Stomach smooth muscle (tissue), 2 donors: Measurements from ENCODE around the gene ARL6IP6.
"Not testable (repeated sequence)": the region's sequence is repeated elsewhere in the genome, so short reads cannot be mapped to it uniquely, and the experiment has no call there.

Source experiments
- H3K27ac ChIP-seq: one replicate; pipeline ENCODE4 v1.7.0; 2013; ENCODE audit warnings: mild to moderate bottlenecking, low read length, inconsistent platforms
- H3K27me3 ChIP-seq, 2 donors: one replicate each; pipeline ENCODE4 v1.7.0; 2013; ENCODE audit warnings: low read length in 2 of 2; ENCODE audit not compliant: insufficient read depth in 2 of 2, control insufficient read depth in 1 of 2
- H3K36me3 ChIP-seq, 2 donors: one replicate each; pipeline ENCODE4 v1.7.0; 2013; ENCODE audit warnings: low read length in 2 of 2; ENCODE audit not compliant: control insufficient read depth in 2 of 2, insufficient read depth in 2 of 2
- H3K4me1 ChIP-seq: one replicate; pipeline ENCODE4 v1.7.0; 2013; ENCODE audit warnings: low read length; ENCODE audit not compliant: control insufficient read depth, insufficient read depth
- H3K4me3 ChIP-seq, 2 donors: one replicate each; pipeline ENCODE4 v1.7.0; 2013; ENCODE audit warnings: low read length in 2 of 2
- H3K9ac ChIP-seq, 2 donors: one replicate each; pipeline ENCODE4 v1.7.0; 2013; ENCODE audit warnings: low read length in 2 of 2, mild to moderate bottlenecking in 1 of 2
- H3K9me3 ChIP-seq, 2 donors: one replicate each; pipeline ENCODE4 v1.7.0; 2013; ENCODE audit warnings: low read length in 2 of 2; ENCODE audit not compliant: control insufficient read depth in 2 of 2
- donor health status: healthy.
- donor health status: Pancreatic carcinoma.

Gene ARL6IP6

DNA sequence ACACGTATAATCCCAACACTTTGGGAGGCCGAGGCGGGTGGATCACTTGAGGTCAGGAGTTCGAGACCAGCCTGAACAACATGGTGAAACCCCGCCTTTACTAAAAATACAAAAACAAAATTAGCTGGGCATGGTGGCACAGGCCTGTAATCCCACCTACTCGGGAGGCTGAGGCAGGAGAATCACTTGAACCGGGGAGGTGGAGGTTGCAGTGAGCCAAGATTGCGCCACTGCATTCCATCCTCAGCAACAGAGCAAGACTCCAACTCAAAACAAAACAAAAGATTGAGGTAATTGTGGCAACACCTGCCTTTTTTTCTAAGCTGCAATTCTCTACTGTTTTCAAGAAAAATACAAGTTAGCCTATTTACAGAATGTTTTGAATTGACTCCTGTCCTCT lies 4.2 kb downstream of the ARL6IP6 start:
- not testable (repeated sequence) for H3K27me3 ChIP-seq, H3K9ac ChIP-seq, H3K27ac ChIP-seq, H3K36me3 ChIP-seq, H3K9me3 ChIP-seq, H3K4me3 ChIP-seq, H3K4me1 ChIP-seq

GRCh38 chr2:152723918-152724317 lies 5.5 kb downstream of the ARL6IP6 start:
- peaks cover 0 to 3% of the 10 kb centered on the region in 2 donors for H3K36me3 ChIP-seq
- no peaks in the 10 kb centered on the region for H3K9me3 ChIP-seq
- H3K27me3 ChIP-seq: no peaks in the 10 kb centered on the region
- peaks cover 2% of the 10 kb centered on the region for H3K4me1 ChIP-seq
- no peak overlapping the region for H3K9ac ChIP-seq
- H3K4me3 ChIP-seq: no peak overlapping the region
- no peak overlapping the region for H3K27ac ChIP-seq

GRCh38 chr2:152729844-152730243 lies 11.4 kb downstream of the ARL6IP6 start:
- Histone ChIP-seq H3K9ac (no peak overlapping the region), H3K4me1 (no peaks in the 10 kb centered on the region), H3K27ac (no peak overlapping the region), H3K4me3 (no peak overlapping the region), H3K36me3 (no peaks in the 10 kb centered on the region), H3K9me3 (no peaks in the 10 kb centered on the region), H3K27me3 (no peaks in the 10 kb centered on the region)

- Histone ChIP-seq H3K4me1 (no peaks in the 10 kb centered on the region), H3K27me3 (no peaks in the 10 kb centered on the region), H3K9me3 (no peaks in the 10 kb centered on the region), H3K36me3 (no peaks in the 10 kb centered on the region), H3K9ac (no peak overlapping the region), H3K4me3 (no peak overlapping the region), H3K27ac (no peak overlapping the region)
Observed at GRCh38 chr2:152730591-152731333, 12.3 kb downstream of the ARL6IP6 start.

DNA sequence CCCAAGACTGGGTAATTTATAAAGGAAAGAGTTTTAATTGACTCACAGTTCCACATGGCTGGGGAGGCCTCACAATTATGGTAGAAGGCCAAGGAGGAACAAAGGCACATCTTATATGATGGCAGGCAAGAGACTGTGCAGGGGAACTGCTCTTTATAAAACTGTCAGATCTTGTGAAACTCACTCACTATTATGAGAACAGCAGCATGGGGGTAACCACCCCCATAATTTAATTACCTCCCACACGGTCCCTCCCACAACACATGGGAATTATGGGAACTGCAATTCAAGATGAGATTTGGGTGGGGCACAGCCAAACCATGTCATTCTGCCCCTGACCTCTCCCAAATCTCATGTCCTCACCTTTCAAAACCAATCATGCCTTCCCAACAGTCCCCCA lies 19.1 kb downstream of the ARL6IP6 start:
- not testable (repeated sequence) for H3K9ac ChIP-seq, H3K4me1 ChIP-seq, H3K4me3 ChIP-seq, H3K27ac ChIP-seq, H3K36me3 ChIP-seq, H3K9me3 ChIP-seq, H3K27me3 ChIP-seq

- Histone ChIP-seq H3K27ac (no peak overlapping the region), H3K36me3 (peaks cover 0 to 3% of the 10 kb centered on the region in 2 donors), H3K4me1 (no peaks in the 10 kb centered on the region), H3K9me3 (no peaks in the 10 kb centered on the region), H3K4me3 (no peak overlapping the region), H3K9ac (no peak overlapping the region), H3K27me3 (no peaks in the 10 kb centered on the region)
Observed at GRCh38 chr2:152738438-152738837, 20.0 kb downstream of the ARL6IP6 start.

DNA sequence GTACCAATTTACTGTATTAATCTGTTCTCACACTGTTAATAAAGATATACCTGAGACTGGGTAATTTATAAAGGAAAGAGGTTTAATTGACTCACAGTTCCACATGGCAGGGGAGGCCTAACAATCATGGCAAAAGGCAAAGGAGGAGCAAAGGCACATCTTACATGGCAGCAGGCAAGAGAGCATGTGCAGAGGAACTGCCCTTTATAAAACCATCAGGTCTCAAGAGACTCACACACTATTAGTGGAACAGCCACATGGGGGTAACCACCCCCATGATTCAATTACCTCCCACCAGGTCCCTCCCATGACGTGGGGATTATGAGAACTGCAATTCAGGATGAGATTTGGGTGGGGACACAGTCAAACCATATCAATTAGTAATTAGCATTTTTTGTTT lies 21.3 kb downstream of the ARL6IP6 start:
- H3K27me3 ChIP-seq, H3K36me3 ChIP-seq, H3K4me1 ChIP-seq, H3K4me3 ChIP-seq, H3K9me3 ChIP-seq, H3K9ac ChIP-seq, H3K27ac ChIP-seq: not testable (repeated sequence)

DNA sequence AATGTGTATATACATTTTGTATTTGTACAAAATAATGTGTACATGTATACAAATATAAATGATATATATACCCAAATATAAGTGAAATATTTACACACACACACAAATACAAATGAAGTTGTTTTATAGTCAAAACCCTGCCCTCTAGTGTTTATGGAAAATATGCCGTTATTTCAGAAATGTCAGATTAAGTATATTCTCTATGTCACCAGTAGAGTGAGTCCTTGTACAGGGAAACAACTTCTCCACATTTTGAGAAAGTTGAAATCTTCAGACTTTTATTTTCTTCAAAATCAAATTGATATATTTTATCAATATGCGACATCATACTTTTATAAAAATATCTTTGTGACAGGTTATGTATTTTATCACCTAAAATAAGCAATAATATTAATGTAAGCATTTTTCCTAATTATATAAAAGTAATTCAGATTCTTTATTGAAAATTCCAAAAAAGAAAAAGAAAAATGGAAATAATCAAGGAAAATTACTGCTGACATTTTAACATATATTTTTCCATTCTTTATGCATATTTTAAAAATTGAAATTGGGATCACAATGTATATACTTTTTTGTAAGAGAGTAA lies 22.4 kb downstream of the ARL6IP6 start:
- Histone ChIP-seq H3K27ac (no peak overlapping the region), H3K9me3 (no peaks in the 10 kb centered on the region), H3K9ac (no peak overlapping the region), H3K27me3 (no peaks in the 10 kb centered on the region), H3K4me1 (no peaks in the 10 kb centered on the region), H3K36me3 (peaks cover 0 to 3% of the 10 kb centered on the region in 2 donors), H3K4me3 (no peak overlapping the region)

DNA sequence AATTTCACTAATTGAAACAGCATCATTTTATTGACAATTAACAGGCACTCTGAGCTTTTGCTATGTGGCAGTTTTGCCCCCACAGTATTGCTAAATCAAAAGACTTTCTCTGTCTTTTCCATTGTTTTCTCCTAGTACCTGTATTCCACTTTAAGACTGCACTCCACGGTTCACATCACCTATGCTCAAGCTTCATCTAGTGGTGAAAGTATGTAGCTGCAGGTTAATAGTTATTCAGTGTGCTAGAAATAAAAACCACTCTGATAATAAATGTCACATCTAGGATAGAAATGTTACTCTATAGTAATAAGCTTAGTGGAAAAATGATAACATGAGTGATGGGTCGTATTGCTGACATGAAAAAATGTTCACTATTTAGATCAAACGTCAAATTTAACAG lies 24.6 kb downstream of the ARL6IP6 start:
- Histone ChIP-seq H3K36me3 (no peaks in the 10 kb centered on the region), H3K27ac (no peak overlapping the region)

DNA sequence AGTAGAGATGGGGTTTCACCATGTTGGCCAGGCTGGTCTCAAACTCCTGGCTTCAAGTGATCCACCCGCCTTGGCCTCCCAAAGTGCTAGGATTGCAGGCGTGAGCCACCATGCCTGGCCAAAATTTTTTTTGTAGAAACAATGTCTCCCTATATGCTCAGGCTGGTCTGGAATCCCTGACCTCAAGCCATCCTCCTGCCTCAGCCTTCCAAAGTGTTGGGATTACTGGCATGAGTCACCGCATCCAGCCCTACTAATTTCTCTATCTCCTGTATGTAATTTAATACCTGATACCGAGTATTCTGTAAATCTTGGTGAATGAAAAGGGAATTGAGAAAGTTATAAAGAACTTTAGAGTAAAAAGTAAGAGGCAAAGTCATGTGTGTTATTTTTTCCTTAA lies 29.3 kb downstream of the ARL6IP6 start:
- not testable (repeated sequence) for H3K9me3 ChIP-seq, H3K4me3 ChIP-seq, H3K27me3 ChIP-seq, H3K9ac ChIP-seq, H3K27ac ChIP-seq, H3K36me3 ChIP-seq, H3K4me1 ChIP-seq

More for the DNA sequence above, 24.6 kb downstream of the ARL6IP6 start:
- H3K4me3 ChIP-seq: no peak overlapping the region
- H3K27me3 ChIP-seq: no peaks in the 10 kb centered on the region
- no peaks in the 10 kb centered on the region for H3K9me3 ChIP-seq
- no peak overlapping the region for H3K9ac ChIP-seq
- no peaks in the 10 kb centered on the region for H3K4me1 ChIP-seq

DNA sequence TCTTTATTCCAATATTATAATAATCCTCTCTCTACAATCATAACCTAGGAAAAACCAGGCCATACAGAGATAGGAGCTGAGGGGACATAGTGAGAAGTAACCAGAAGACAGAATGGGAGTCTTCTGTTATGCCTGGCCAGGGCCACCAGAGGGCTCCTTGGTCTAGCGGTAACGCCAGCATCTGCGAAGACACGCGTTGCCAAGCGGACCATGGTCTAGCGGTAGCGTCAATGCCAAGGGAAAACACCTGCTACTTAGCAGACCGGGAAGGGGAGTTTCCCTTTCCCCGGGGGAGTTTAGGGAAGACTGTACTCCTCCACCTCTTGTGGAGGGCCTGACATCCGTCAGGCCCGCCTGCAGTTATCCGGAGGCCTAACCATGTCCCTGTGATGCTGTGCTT lies 36.6 kb downstream of the ARL6IP6 start:
- H3K4me3 ChIP-seq: no peak overlapping the region
- H3K36me3 ChIP-seq: peaks cover 0 to 4% of the 10 kb centered on the region in 2 donors
- no peaks in the 10 kb centered on the region for H3K27me3 ChIP-seq

More for the DNA sequence above, 36.6 kb downstream of the ARL6IP6 start:
- Histone ChIP-seq H3K4me1 (no peaks in the 10 kb centered on the region), H3K9ac (no peak overlapping the region), H3K9me3 (no peaks in the 10 kb centered on the region), H3K27ac (no peak overlapping the region)
